ENCODE data around the gene WDR73.
A peak's percentile ranks its signal among the peaks of the same experiment; 100 is the strongest.

Gene WDR73

DNA sequence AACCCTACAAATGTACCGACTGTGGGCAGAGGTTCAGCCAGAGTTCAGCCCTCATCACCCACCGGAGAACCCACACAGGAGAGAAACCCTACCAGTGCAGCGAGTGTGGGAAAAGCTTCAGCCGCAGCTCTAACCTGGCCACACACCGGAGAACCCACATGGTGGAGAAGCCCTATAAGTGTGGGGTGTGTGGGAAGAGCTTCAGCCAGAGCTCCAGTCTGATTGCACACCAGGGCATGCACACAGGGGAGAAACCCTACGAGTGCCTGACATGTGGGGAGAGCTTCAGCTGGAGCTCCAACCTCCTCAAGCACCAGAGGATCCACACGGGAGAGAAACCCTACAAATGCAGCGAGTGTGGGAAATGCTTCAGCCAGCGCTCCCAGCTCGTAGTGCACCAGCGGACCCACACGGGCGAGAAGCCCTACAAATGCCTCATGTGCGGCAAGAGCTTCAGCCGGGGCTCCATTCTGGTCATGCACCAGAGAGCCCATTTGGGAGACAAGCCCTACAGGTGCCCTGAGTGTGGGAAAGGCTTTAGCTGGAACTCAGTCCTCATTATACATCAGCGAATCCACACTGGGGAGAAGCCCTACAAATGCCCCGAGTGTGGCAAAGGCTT, 32.6 kb downstream of the WDR73 start:
- no peak for DNase-seq
- H3K27ac Mint-ChIP-seq: no peak overlapping the region
- peaks cover 100% of the 10 kb centered on the region for H3K36me3 Mint-ChIP-seq (ENCODE audit: low read depth)
- peaks cover 10% of the 10 kb centered on the region for H3K27me3 Mint-ChIP-seq (ENCODE audit: low read depth, poor library complexity)
- no peaks in the 10 kb centered on the region for H3K4me1 Mint-ChIP-seq
- TF ChIP-seq, protein P1, sequence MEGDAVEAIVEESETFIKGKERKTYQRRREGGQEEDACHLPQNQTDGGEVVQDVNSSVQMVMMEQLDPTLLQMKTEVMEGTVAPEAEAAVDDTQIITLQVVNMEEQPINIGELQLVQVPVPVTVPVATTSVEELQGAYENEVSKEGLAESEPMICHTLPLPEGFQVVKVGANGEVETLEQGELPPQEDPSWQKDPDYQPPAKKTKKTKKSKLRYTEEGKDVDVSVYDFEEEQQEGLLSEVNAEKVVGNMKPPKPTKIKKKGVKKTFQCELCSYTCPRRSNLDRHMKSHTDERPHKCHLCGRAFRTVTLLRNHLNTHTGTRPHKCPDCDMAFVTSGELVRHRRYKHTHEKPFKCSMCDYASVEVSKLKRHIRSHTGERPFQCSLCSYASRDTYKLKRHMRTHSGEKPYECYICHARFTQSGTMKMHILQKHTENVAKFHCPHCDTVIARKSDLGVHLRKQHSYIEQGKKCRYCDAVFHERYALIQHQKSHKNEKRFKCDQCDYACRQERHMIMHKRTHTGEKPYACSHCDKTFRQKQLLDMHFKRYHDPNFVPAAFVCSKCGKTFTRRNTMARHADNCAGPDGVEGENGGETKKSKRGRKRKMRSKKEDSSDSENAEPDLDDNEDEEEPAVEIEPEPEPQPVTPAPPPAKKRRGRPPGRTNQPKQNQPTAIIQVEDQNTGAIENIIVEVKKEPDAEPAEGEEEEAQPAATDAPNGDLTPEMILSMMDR (IDR thresholded peaks at IDR 0.05): no peak
- peaks cover 93% of the 10 kb centered on the region for H3K9me3 Mint-ChIP-seq
- H3K4me3 Mint-ChIP-seq: no peak overlapping the region

DNA sequence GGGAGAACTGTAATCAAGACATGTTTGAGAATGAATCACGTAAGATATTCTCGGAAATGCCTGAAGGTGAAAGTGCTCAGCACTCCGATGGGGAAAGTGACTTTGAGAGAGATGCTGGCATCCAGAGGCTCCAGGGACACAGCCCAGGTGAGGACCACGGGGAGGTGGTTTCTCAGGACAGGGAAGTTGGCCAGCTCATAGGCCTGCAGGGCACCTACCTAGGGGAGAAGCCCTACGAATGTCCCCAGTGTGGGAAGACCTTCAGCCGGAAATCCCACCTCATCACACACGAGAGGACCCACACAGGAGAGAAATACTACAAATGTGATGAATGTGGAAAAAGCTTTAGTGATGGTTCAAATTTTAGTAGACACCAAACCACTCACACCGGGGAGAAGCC, 33.5 kb downstream of the WDR73 start:
- peaks cover 97% of the 10 kb centered on the region for H3K9me3 Mint-ChIP-seq
- H3K36me3 Mint-ChIP-seq (ENCODE audit: low read depth): peaks cover 100% of the 10 kb centered on the region
- H3K27me3 Mint-ChIP-seq (ENCODE audit: low read depth, poor library complexity): peaks cover 10% of the 10 kb centered on the region
- TF ChIP-seq, protein P1 (IDR thresholded peaks at IDR 0.05): no peak
- no peaks in the 10 kb centered on the region for H3K4me1 Mint-ChIP-seq
- no peak for DNase-seq
- no peak overlapping the region for H3K4me3 Mint-ChIP-seq
- H3K27ac Mint-ChIP-seq: no peak overlapping the region

GRCh38 chr15:84616235-84616634, 37.8 kb downstream of the WDR73 start:
- H3K4me3 Mint-ChIP-seq: no peak overlapping the region

GRCh38 chr15:84611631-84612030, 42.5 kb downstream of the WDR73 start:
- TF ChIP-seq, protein P1 (IDR thresholded peaks at IDR 0.05): no peak
- no peak for DNase-seq
- H3K27ac Mint-ChIP-seq: peak overlapping the region; percentile 88
- H3K27me3 Mint-ChIP-seq (ENCODE audit: low read depth, poor library complexity): no peaks in the 10 kb centered on the region
- H3K36me3 Mint-ChIP-seq (ENCODE audit: low read depth): peaks cover 94% of the 10 kb centered on the region
- peaks cover 11% of the 10 kb centered on the region for H3K4me1 Mint-ChIP-seq
- H3K4me3 Mint-ChIP-seq: no peak overlapping the region
- peaks cover 45% of the 10 kb centered on the region for H3K9me3 Mint-ChIP-seq

More at GRCh38 chr15:84616235-84616634, 37.8 kb downstream of the WDR73 start:
- peaks cover 4% of the 10 kb centered on the region for H3K27me3 Mint-ChIP-seq (ENCODE audit: low read depth, poor library complexity)
- peaks cover 83% of the 10 kb centered on the region for H3K9me3 Mint-ChIP-seq
- peaks cover 5% of the 10 kb centered on the region for H3K4me1 Mint-ChIP-seq
- peaks cover 99% of the 10 kb centered on the region for H3K36me3 Mint-ChIP-seq (ENCODE audit: low read depth)
- no peak overlapping the region for H3K27ac Mint-ChIP-seq
- no peak for DNase-seq
- TF ChIP-seq, protein P1 (IDR thresholded peaks at IDR 0.05): no peak

- Mint-ChIP-seq H3K27me3 (ENCODE audit: low read depth, poor library complexity) (no peaks in the 10 kb centered on the region), H3K4me3 (no peak overlapping the region), H3K27ac (no peak overlapping the region), H3K36me3 (ENCODE audit: low read depth) (peaks cover 94% of the 10 kb centered on the region), H3K9me3 (peaks cover 31% of the 10 kb centered on the region), H3K4me1 (peaks cover 23% of the 10 kb centered on the region)
- TF ChIP-seq, protein P1 (IDR thresholded peaks at IDR 0.05): no peak
- DNase-seq: no peak
Measured at GRCh38 chr15:84609818-84610525, 44.1 kb downstream of the WDR73 start.
